Neural progenitor cell (in vitro differentiated cells): ENCODE results near the gene IL2. TPM values are rescaled to one million over a fixed set of nuclear protein-coding genes. Genes with fewer than 3 reads are reported as not detected.

Experiments used
- DNase-seq: peaks from one replicate; pipeline ENCODE4 v3.0.0-alpha.2; 2016; ENCODE audit warnings: low spot score
- H2AFZ ChIP-seq: fragments of 200-600 bp; sonication (generic); replicated peaks from 2 replicates; pipeline ENCODE4 v1.6.1; 2016; ENCODE audit warnings: antibody characterized with exemption
- H3F3A ChIP-seq: fragments of 200-600 bp; sonication (generic); 2 replicates; pipeline ENCODE4 v1.6.1; 2016; ENCODE audit warnings: antibody characterized with exemption, low read depth
- H3K27ac ChIP-seq: fragments of 200-600 bp; sonication (generic); 2 replicates; pipeline ENCODE4 v1.5.1; 2016; ENCODE audit warnings: mild to moderate bottlenecking
- H3K27me3 ChIP-seq: fragments of 200-600 bp; sonication (generic); 2 replicates; pipeline ENCODE4 v1.6.1; 2016; ENCODE audit warnings: mild to moderate bottlenecking, moderate library complexity
- H3K36me3 ChIP-seq: fragments of 200-600 bp; sonication (generic); 2 replicates; pipeline ENCODE4 v1.5.1; 2016
- H3K4me1 ChIP-seq: fragments of 200-600 bp; sonication (generic); 2 replicates; pipeline ENCODE4 v1.6.1; 2016; ENCODE audit warnings: mixed run types
- H3K4me2 ChIP-seq: fragments of 200-600 bp; sonication (generic); 2 replicates; pipeline ENCODE4 v1.6.1; 2016
- H3K4me3 ChIP-seq: fragments of 200-600 bp; sonication (generic); 2 replicates; pipeline ENCODE4 v1.5.1; 2016
- H3K79me2 ChIP-seq: fragments of 200-600 bp; sonication (generic); 2 replicates; pipeline ENCODE4 v1.6.1; 2016; ENCODE audit warnings: low read depth
- H3K9ac ChIP-seq: fragments of 200-600 bp; sonication (generic); 2 replicates; pipeline ENCODE4 v1.6.1; 2016
- H3K9me3 ChIP-seq: fragments of 200-600 bp; sonication (generic); 2 replicates; pipeline ENCODE4 v1.5.1; 2016; ENCODE audit warnings: low read depth
- H4K20me1 ChIP-seq: fragments of 200-600 bp; sonication (generic); 2 replicates; pipeline ENCODE4 v1.6.1; 2016; ENCODE audit warnings: low read depth
- H3K27ac Mint-ChIP-seq: 3 replicates; pipeline ENCODE4 v1.8.0; 2021; ENCODE audit warnings: mixed read lengths
- H3K27me3 Mint-ChIP-seq: 2 replicates; pipeline ENCODE4 v1.8.0; 2022; ENCODE audit warnings: low read depth, mild to moderate bottlenecking, inconsistent platforms, moderate library complexity, mixed read lengths; ENCODE audit not compliant: insufficient read depth
- H3K36me3 Mint-ChIP-seq: 3 replicates; pipeline ENCODE4 v1.8.0; 2021; ENCODE audit warnings: mixed read lengths
- H3K4me1 Mint-ChIP-seq: 3 replicates; pipeline ENCODE4 v1.8.0; 2021; ENCODE audit warnings: mixed read lengths
- H3K4me3 Mint-ChIP-seq: 3 replicates; pipeline ENCODE4 v1.8.0; 2021; ENCODE audit warnings: mild to moderate bottlenecking, moderate library complexity, mixed read lengths
- H3K9me3 Mint-ChIP-seq: 3 replicates; pipeline ENCODE4 v1.8.0; 2020; ENCODE audit warnings: mixed read lengths
- CTCF ChIP-seq: fragments of 200-600 bp; sonication (generic); IDR thresholded peaks from 2 replicates; pipeline ENCODE4 v1.5.1; 2017; ENCODE audit warnings: antibody characterized with exemption, mild to moderate bottlenecking
- EZH2 ChIP-seq: fragments of 200-600 bp; sonication (generic); IDR thresholded peaks from 2 replicates; pipeline ENCODE4 v1.6.1; 2017; ENCODE audit warnings: antibody characterized with exemption, mild to moderate bottlenecking, moderate library complexity
- EZH2phosphoT487 ChIP-seq: fragments of 200-600 bp; sonication (generic); IDR thresholded peaks from 2 replicates; pipeline ENCODE4 v1.6.1; 2017; ENCODE audit warnings: antibody characterized with exemption
- total RNA-seq: library from RNA; depleted of rRNA; stranded (reverse); fragments of >200 nt; gene quantifications from 2 replicates; pipeline ENCODE4 v1.2.3, GENCODE V29; 2015; ENCODE audit warnings: low replicate concordance

The IL2 gene
- total RNA-seq, 1 donor from 2014 or later: not detected

GRCh38 chr4:122434285-122434684 lies 22.2 kb downstream of the IL2 start:
- TF ChIP-seq CTCF (no peak), EZH2phosphoT487 (no peak), EZH2 (no peak)
- Histone ChIP-seq H2AFZ (no peak overlapping the region), H3K9me3 (no peaks in the 10 kb centered on the region), H3K4me2 (no peak overlapping the region), H3K27me3 (no peaks in the 10 kb centered on the region), H4K20me1 (no peaks in the 10 kb centered on the region), H3K27ac (no peak overlapping the region), H3K4me3 (no peak overlapping the region), H3K36me3 (no peaks in the 10 kb centered on the region), H3F3A (no peaks in the 10 kb centered on the region), H3K79me2 (no peaks in the 10 kb centered on the region), H3K9ac (no peak overlapping the region), H3K4me1 (no peaks in the 10 kb centered on the region)
- no peaks in the 10 kb centered on the region for H3K9me3 Mint-ChIP-seq
- H3K4me1 Mint-ChIP-seq: no peaks in the 10 kb centered on the region
- H3K4me3 Mint-ChIP-seq: no peak overlapping the region
- no peaks in the 10 kb centered on the region for H3K27me3 Mint-ChIP-seq
- H3K27ac Mint-ChIP-seq: no peak overlapping the region
- H3K36me3 Mint-ChIP-seq: no peaks in the 10 kb centered on the region
- DNase-seq: no peak

GRCh38 chr4:122431351-122431750 lies 25.2 kb downstream of the IL2 start:
- H3K27ac Mint-ChIP-seq: no peak overlapping the region

GRCh38 chr4:122423246-122423645 lies 33.3 kb downstream of the IL2 start:
- no peak overlapping the region for H3K4me3 ChIP-seq
- H3F3A ChIP-seq: no peaks in the 10 kb centered on the region

More at GRCh38 chr4:122431351-122431750, 25.2 kb downstream of the IL2 start:
- Histone ChIP-seq H2AFZ (no peak overlapping the region), H3K27ac (no peak overlapping the region), H4K20me1 (no peaks in the 10 kb centered on the region), H3K9me3 (no peaks in the 10 kb centered on the region), H3K4me2 (no peak overlapping the region), H3K36me3 (no peaks in the 10 kb centered on the region), H3K4me3 (no peak overlapping the region), H3K27me3 (no peaks in the 10 kb centered on the region), H3F3A (no peaks in the 10 kb centered on the region), H3K9ac (no peak overlapping the region), H3K79me2 (no peaks in the 10 kb centered on the region), H3K4me1 (no peaks in the 10 kb centered on the region)
- TF ChIP-seq CTCF (no peak), EZH2phosphoT487 (no peak), EZH2 (no peak)
- H3K27me3 Mint-ChIP-seq: no peaks in the 10 kb centered on the region
- H3K36me3 Mint-ChIP-seq: no peaks in the 10 kb centered on the region
- no peaks in the 10 kb centered on the region for H3K4me1 Mint-ChIP-seq
- H3K9me3 Mint-ChIP-seq: no peaks in the 10 kb centered on the region
- no peak overlapping the region for H3K4me3 Mint-ChIP-seq
- no peak for DNase-seq

More at GRCh38 chr4:122423246-122423645, 33.3 kb downstream of the IL2 start:
- no peak overlapping the region for H3K4me2 ChIP-seq
- H3K27ac ChIP-seq: no peak overlapping the region
- no peaks in the 10 kb centered on the region for H3K4me1 ChIP-seq
- no peaks in the 10 kb centered on the region for H3K36me3 ChIP-seq
- Mint-ChIP-seq H3K4me1 (no peaks in the 10 kb centered on the region), H3K27ac (no peak overlapping the region), H3K9me3 (no peaks in the 10 kb centered on the region), H3K27me3 (no peaks in the 10 kb centered on the region), H3K4me3 (no peak overlapping the region), H3K36me3 (no peaks in the 10 kb centered on the region)
- H3K27me3 ChIP-seq: no peaks in the 10 kb centered on the region
- no peaks in the 10 kb centered on the region for H3K9me3 ChIP-seq
- no peaks in the 10 kb centered on the region for H3K79me2 ChIP-seq
- TF ChIP-seq EZH2 (no peak), CTCF (no peak), EZH2phosphoT487 (no peak)
- H4K20me1 ChIP-seq: no peaks in the 10 kb centered on the region
- DNase-seq: no peak
- H3K9ac ChIP-seq: no peak overlapping the region
- H2AFZ ChIP-seq: no peak overlapping the region
